22Rv1 (cell line): ENCODE results near the gene HAT1.

Source experiments
- H3K27ac ChIP-seq: fragments of 450-650 bp; 2 replicates; pipeline ENCODE4 v1.5.1; 2017
- ZFX ChIP-seq: fragments of 450-650 bp; IDR thresholded peaks from 2 replicates; pipeline ENCODE4 v1.6.1; 2017; ENCODE audit warnings: antibody characterized with exemption, borderline replicate concordance
- TF ChIP-seq, protein P1 (sequence below): fragments of 450-650 bp; IDR thresholded peaks from 2 replicates; pipeline ENCODE4 v1.5.1; 2017; ENCODE audit warnings: mild to moderate bottlenecking

HAT1 gene

DNA sequence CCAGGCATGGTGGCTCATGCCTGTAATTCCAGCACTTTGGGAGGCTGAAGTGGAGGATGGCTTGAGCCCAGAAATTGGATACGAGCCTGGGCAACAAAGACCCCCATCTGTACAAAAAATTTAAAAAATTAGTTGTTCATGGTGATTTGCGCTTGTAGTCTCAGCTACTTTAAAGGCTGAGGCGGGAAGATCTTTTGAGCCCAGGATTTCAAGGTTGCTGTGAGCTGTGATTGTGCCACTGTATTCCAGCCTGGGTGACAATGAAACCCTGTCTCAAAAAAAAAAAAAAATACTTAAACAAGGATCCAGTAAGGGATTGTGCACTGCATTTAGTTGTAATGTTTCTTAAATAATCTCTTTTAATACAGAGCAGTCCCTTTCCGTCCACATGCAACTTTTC lies 21.6 kb downstream of the HAT1 start:
- H3K27ac ChIP-seq: no peak overlapping the region
- no peak for TF ChIP-seq ZFX
- TF ChIP-seq, protein P1, sequence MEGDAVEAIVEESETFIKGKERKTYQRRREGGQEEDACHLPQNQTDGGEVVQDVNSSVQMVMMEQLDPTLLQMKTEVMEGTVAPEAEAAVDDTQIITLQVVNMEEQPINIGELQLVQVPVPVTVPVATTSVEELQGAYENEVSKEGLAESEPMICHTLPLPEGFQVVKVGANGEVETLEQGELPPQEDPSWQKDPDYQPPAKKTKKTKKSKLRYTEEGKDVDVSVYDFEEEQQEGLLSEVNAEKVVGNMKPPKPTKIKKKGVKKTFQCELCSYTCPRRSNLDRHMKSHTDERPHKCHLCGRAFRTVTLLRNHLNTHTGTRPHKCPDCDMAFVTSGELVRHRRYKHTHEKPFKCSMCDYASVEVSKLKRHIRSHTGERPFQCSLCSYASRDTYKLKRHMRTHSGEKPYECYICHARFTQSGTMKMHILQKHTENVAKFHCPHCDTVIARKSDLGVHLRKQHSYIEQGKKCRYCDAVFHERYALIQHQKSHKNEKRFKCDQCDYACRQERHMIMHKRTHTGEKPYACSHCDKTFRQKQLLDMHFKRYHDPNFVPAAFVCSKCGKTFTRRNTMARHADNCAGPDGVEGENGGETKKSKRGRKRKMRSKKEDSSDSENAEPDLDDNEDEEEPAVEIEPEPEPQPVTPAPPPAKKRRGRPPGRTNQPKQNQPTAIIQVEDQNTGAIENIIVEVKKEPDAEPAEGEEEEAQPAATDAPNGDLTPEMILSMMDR: no peak

DNA sequence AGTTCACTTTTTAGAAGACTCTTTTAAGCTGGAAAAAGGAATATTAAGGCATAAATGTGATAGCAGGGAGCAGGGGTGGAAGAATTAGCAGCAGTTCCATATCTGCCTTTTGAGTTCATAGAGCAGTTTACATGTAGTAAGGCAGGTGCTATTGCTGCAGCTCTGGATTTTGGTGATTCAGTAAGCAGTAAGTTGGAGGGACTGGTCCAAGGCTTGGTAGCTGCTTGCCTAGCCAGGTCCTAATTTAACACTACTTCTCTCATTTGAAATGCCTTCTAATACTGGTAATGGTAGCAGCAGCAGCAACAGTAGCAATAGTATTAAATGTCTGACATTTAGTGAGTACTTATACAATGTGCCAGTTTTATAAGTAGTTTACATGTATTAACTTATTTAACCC lies 30.0 kb downstream of the HAT1 start:
- TF ChIP-seq, protein P1: no peak
- no peak for TF ChIP-seq ZFX
- H3K27ac ChIP-seq: no peak overlapping the region

DNA sequence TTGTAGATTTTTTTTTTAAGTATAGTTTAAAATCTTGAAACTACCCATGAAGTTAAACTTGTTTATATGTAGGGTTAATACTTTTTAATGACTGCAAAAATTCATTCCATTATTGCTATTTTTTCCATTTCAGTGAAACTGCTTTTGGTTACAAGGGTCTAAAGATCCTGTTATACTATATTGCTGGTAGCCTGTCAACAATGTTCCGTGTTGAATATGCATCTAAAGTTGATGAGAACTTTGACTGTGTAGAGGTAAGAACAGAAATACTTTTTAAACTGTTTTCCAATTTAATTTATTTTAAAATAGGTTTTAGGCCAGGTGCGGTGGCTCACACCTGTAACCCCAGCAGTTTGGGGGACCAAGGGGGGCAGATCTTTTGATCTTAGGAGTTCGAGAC lies 30.5 kb downstream of the HAT1 start:
- no peak for TF ChIP-seq ZFX
- TF ChIP-seq, protein P1: no peak

DNA sequence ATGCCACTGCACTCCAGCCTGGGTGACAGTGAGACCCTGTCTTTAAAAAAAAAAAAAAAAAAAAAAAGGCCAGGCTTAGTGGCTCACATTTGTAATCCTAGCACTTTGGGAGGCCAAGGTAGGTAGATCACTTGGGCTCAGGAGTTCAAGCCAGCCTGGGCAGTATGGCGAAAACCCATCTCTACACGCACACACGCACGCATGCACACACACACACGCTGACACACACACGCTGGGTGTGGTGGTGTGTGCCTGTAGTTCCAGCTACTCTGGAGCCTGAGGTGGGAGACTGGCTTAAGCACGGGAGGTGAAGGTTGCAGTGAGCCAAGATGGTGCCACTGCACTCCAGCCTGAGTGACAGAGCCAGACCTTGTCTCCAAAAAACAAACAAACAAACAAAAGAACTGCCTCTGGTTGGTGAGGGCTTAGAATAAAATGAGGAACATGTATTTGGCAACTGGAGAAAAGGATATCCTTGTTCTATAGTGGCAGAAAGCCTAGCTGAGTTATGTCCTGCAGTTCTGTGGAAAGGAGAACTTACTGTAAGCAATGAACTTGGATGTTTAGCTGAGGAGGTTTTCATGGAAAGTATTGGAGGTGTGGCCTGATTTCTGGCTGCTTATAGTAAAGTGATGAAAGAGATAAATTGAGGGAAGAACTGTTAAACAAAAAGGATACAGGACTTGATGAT lies 34.0 kb downstream of the HAT1 start:
- H3K27ac ChIP-seq: peak overlapping the region; percentile 71

More for the DNA sequence above, 30.5 kb downstream of the HAT1 start:
- H3K27ac ChIP-seq: no peak overlapping the region

DNA sequence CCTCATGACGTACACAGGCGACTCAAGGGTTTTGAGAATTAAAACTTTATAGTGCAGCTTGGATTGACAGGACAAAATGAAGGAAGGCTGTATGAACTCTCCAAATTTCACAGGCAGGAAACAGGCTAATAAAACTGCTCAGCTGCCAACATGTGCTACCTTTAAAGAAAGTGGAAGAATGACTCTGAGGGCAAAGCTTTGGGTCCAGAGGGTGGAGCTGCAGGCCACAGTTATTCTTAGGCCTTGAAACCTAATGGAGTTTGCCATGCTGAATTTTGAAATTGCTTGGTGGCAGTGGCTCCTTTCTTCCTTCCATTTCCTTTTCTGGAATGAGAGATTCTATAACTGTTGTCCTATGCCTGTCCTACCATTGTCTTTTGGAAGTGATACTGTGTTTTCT lies 34.8 kb downstream of the HAT1 start:
- peak overlapping the region; percentile 71 for H3K27ac ChIP-seq
- no peak for TF ChIP-seq ZFX
- TF ChIP-seq, protein P1: no peak

More for the DNA sequence above, 34.0 kb downstream of the HAT1 start:
- no peak for TF ChIP-seq ZFX
- TF ChIP-seq, protein P1: no peak

DNA sequence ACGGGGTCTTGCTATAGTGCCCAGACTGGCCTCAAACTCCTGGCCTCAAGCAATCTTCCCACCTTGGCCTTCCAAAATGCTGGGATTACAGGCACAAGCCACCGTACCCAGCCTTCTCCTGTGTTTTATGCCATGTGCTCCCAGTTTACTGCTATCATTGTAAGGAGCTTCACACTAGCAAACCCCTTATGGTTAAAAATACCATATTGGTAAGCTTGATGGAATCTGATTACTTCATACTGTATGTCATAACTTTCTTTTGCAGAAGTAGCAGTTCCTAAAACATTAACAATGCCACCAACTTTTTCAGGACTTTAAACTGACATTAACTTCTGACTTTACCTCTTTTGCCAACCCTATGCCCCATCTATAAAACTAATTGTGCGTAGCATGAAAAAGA lies 36.2 kb downstream of the HAT1 start:
- TF ChIP-seq ZFX: no peak
- H3K27ac ChIP-seq: no peak overlapping the region

DNA sequence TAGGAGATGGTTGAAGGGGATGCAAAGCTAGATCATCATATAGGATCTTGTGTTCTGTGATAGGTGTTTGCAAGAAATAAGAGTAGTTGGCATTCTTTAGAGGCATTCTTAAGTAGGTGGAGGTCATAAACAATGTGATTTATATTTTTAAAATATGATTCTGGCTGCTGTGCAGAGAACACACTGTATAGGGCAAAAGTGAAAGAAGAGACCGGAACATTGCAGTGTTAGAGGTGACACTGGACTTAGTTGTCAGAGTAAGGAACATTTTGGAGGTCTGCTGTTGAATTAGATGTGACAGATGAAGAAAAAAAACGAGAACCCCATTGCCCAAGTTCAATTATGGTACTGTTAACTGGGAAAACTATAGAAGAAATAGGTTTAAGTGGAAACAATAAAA lies 37.7 kb downstream of the HAT1 start:
- no peak overlapping the region for H3K27ac ChIP-seq

More for the DNA sequence above, 37.7 kb downstream of the HAT1 start:
- TF ChIP-seq, protein P1: no peak
- TF ChIP-seq ZFX: no peak
